ENCODE data around the gene PGAP1. TPM values are rescaled to one million over a fixed set of nuclear protein-coding genes. Genes with fewer than 3 reads are reported as not detected.

PGAP1 gene
- total and polyA plus RNA-seq, 9 of the 15 experiments (the other 6 are each of a cell fraction or from before 2014, with no cell fraction given), result 0.08 to 0.73 (median 0.52) TPM

DNA sequence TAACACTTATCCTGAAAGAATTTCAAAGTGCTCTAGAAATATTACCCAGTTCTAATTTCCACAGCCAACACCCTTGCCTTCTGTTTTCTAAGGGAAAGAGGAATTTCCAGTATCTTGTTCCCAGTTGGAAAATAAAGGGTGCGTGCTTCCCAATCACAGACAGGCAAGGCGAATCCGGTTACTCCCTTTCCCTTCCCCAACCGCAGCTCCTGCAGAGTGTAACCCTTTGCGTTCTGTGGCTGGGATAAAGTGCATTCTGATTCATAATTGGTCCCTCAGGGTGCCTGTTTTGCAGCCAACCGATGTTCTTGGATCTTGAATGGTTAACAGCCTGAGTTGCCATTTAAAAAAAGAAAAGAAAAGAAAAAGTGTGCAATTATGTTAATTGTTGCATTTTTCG lies 40.6 kb upstream of the PGAP1 start:
- Histone ChIP-seq H3K9me1 (ENCODE audit: control insufficient read depth, insufficient read depth, low read length) (no peaks in the 10 kb centered on the region), H3K36me3 (ENCODE audit: control insufficient read depth, insufficient read depth, low read length) (no peaks in the 10 kb centered on the region), H3K27ac (ENCODE audit: extremely low read depth, low read depth, low read length) (no peak overlapping the region), H3K4me1 (replicated peaks in 1 of 2; ENCODE audit: control insufficient read depth in 2 of 2, insufficient read depth in 2 of 2, low read length in 2 of 2) (no peaks in the 10 kb centered on the region), H3K9ac (ENCODE audit: insufficient read depth in 1 of 2, low read depth in 2 of 2, low read length in 2 of 2) (no peak overlapping the region), H3K79me2 (ENCODE audit: control insufficient read depth, insufficient read depth, low read length) (no peaks in the 10 kb centered on the region), H4K20me1 (replicated peaks; ENCODE audit: control insufficient read depth, insufficient read depth, low read length) (no peaks in the 10 kb centered on the region), H3K9me3 (replicated peaks; ENCODE audit: control insufficient read depth, insufficient read depth, low read depth, low read length) (no peaks in the 10 kb centered on the region), H3K4me3 (no peak overlapping the region), H3K27me3 (ENCODE audit: control insufficient read depth in 2 of 2, insufficient read depth in 2 of 2, low read length in 2 of 2) (no peaks in the 10 kb centered on the region), H3K4me2 (ENCODE audit: insufficient read depth, low read length) (no peak overlapping the region), H2AFZ (ENCODE audit: low read depth, low read length) (no peak overlapping the region)
- WGBS (ENCODE audit: insufficient coverage, low coverage, missing lambda C conversion rate), result 9% methylated on average over 7 of the region's 7 CpGs
- in situ Hi-C loops (cut with MboI) (no loop called here), intact Hi-C loops (cut with micrococcal nuclease) (no loop called here)
- ChIA-PET POLR2A (no interaction called here), CTCF (ENCODE audit: low intra/inter-chr PET ratio) (no interaction called here)
- no peak for ATAC-seq
- DNase-seq (ENCODE audit: extremely low read depth in 1 of 4, low spot score in 3 of 4), result no peak
- no TSS peak for BruUV-seq (replicated peaks)
- TF ChIP-seq CGGBP1 (CRISPR knock-in tag; IDR thresholded peaks at IDR 0.05) (no peak), E2F3 (CRISPR knock-in tag; IDR thresholded peaks at IDR 0.05) (no peak), ZBTB7A (IDR thresholded peaks at IDR 0.05; ENCODE audit: borderline replicate concordance, control insufficient read depth, low read depth, low read length) (no peak), ZNF3 (CRISPR knock-in tag; IDR thresholded peaks at IDR 0.05) (no peak), ASH1L (IDR thresholded peaks at IDR 0.05; ENCODE audit: borderline replicate concordance, low read depth, partially characterized antibody) (no peak), POLR2AphosphoS5 (IDR thresholded peaks at IDR 0.05; ENCODE audit: control insufficient read depth, insufficient read depth, low read depth, low read length) (no peak), TAL1 (IDR thresholded peaks at IDR 0.05) (no peak), HMGXB4 (CRISPR knock-in tag; IDR thresholded peaks at IDR 0.05) (no peak), RFX5 (IDR thresholded peaks at IDR 0.05; ENCODE audit: low read depth, low read length) (no peak), ZNF384 (IDR thresholded peaks at IDR 0.05; ENCODE audit: low read depth, low read length) (no peak), SIN3A (IDR thresholded peaks at IDR 0.05; ENCODE audit: borderline replicate concordance in 2 of 2, control insufficient read depth in 1 of 2, low read depth in 2 of 2, low read length in 2 of 2) (no peak), FUS (optimal IDR thresholded peaks at IDR 0.05; ENCODE audit: low read depth, low read length) (no peak), ZNF583 (CRISPR knock-in tag; IDR thresholded peaks at IDR 0.05) (no peak)
- TF ChIP-seq, protein P1, sequence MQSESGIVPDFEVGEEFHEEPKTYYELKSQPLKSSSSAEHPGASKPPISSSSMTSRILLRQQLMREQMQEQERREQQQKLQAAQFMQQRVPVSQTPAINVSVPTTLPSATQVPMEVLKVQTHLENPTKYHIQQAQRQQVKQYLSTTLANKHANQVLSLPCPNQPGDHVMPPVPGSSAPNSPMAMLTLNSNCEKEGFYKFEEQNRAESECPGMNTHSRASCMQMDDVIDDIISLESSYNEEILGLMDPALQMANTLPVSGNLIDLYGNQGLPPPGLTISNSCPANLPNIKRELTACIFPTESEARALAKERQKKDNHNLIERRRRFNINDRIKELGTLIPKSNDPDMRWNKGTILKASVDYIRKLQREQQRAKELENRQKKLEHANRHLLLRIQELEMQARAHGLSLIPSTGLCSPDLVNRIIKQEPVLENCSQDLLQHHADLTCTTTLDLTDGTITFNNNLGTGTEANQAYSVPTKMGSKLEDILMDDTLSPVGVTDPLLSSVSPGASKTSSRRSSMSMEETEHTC (IDR thresholded peaks at IDR 0.05), result no peak
- FAIRE-seq, result no peak
